Rectal smooth muscle tissue (tissue), 1 donor: ENCODE data around the gene MAP3K9.

Source experiments
- H3K27ac ChIP-seq: one replicate; pipeline ENCODE4 v1.7.0; 2013; ENCODE audit warnings: low read depth, low read length, inconsistent platforms
- H3K27me3 ChIP-seq: one replicate; pipeline ENCODE4 v1.7.0; 2013; ENCODE audit warnings: low read length; ENCODE audit not compliant: control insufficient read depth, insufficient read depth
- H3K36me3 ChIP-seq: one replicate; pipeline ENCODE4 v1.7.0; 2013; ENCODE audit warnings: low read length; ENCODE audit not compliant: control insufficient read depth, insufficient read depth
- H3K4me1 ChIP-seq: one replicate; pipeline ENCODE4 v1.7.0; 2013; ENCODE audit warnings: low read length; ENCODE audit not compliant: control insufficient read depth, insufficient read depth
- H3K4me3 ChIP-seq: one replicate; pipeline ENCODE4 v1.7.0; 2013; ENCODE audit warnings: low read length
- H3K9ac ChIP-seq: one replicate; pipeline ENCODE4 v1.7.0; 2013; ENCODE audit warnings: low read length

The MAP3K9 gene

DNA sequence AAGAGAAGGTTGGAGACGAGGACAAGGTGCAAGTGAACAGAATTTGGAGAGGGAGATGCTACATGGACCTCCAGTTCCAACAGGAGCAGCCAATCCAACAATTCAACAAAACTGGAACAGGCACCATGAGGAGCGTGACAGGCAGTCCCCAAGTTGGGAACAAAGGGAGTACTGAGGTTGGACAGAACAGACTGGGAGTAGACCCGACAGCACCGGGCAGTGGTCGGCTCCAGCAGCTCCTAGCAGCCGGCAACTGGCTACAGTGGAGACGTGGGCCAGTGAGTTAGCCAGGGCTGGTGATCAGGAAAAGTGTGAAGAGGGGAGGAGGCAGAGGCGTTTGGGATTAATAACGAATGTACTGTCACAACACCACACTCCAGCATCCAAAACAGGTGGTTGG, 16.4 kb downstream of the MAP3K9 start:
- H3K9ac ChIP-seq: no peak overlapping the region
- no peak overlapping the region for H3K27ac ChIP-seq
- H3K4me3 ChIP-seq: no peak overlapping the region
- H3K36me3 ChIP-seq: no peaks in the 10 kb centered on the region
- no peaks in the 10 kb centered on the region for H3K27me3 ChIP-seq
- H3K4me1 ChIP-seq: no peaks in the 10 kb centered on the region

DNA sequence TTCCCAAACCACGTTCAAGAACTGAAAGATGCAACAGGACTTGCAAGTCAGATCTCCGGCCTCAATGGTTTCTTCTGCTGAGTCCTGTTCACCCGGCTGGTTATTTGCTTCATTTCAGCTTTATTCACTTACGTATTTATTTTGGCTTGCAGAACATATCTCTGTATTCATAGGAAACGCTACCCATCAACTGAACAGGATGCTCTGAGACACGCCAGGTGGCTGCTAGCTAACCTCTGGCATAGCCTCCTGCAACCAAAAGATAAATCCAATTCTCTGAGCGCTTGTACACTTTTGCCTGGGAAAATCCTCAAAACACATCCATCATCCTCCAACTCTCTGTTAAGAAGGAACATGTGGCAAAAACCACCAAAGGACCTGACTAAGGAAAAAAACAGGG, 17.3 kb downstream of the MAP3K9 start:
- H3K36me3 ChIP-seq: no peaks in the 10 kb centered on the region
- no peaks in the 10 kb centered on the region for H3K27me3 ChIP-seq
- H3K9ac ChIP-seq: no peak overlapping the region
- no peaks in the 10 kb centered on the region for H3K4me1 ChIP-seq
- H3K27ac ChIP-seq: no peak overlapping the region
- no peak overlapping the region for H3K4me3 ChIP-seq

DNA sequence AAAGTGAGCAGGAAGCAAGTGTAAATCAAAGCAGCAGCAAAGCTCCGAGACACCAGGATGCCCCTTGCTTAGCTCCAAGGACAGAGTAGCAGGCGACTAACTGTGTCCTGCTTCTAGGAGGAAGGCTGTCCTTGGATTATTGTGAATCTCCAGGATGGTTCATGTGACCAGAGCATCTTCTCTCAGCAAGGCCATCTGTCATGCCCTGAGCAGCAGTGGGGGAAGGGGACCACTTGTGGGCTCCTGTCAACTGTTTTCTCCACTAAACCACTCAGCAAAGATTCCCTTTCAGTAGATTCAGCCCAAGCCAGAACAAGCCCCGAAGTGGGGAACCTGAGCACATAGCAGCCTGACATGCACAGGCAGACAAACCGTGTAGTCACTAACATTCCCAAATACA, 19.4 kb downstream of the MAP3K9 start:
- H3K4me3 ChIP-seq: no peak overlapping the region
- no peaks in the 10 kb centered on the region for H3K4me1 ChIP-seq
- H3K27ac ChIP-seq: no peak overlapping the region
- no peak overlapping the region for H3K9ac ChIP-seq
- no peaks in the 10 kb centered on the region for H3K36me3 ChIP-seq
- no peaks in the 10 kb centered on the region for H3K27me3 ChIP-seq

DNA sequence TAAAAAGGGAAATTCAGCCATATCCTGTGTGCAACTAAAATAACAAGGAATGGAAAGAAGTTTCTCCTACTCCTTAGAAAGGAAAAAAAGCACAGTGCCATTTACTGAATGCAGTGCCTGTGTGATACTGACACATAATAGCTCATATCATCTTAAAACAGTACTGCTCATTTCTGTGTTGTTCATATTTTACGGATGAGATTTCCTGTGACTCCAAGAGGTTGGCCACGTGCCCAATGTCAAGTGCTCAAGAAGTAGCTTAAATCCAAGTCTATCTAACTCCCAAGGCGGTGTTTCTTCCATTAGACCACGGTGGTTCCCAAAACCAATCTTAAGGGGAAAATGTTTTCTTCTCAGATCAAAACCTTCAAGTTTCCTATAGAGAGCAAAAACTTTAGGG, 20.0 kb downstream of the MAP3K9 start:
- no peak overlapping the region for H3K27ac ChIP-seq
- H3K27me3 ChIP-seq: no peaks in the 10 kb centered on the region
- no peaks in the 10 kb centered on the region for H3K36me3 ChIP-seq
- no peak overlapping the region for H3K9ac ChIP-seq
- no peaks in the 10 kb centered on the region for H3K4me1 ChIP-seq
- no peak overlapping the region for H3K4me3 ChIP-seq

DNA sequence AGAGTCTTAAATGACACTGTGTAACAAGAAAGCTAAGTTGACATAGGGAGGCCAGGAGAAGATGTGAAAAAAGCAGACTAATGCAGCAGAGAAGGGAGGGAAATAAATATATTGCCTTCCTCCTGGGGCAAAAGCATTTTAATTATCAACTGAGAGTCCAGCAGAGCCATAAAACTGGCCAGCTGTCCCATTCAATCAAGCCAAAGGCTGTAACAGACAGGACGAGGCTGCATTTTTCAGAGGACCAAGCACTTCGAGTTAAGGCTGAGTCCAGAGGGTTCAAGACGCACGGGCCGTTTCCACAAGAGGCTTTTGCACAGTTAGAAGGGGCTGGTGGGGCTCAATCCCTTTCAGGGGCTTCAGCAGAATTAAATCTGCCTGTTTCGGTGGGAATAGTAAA, 20.4 kb downstream of the MAP3K9 start:
- no peaks in the 10 kb centered on the region for H3K4me1 ChIP-seq
- no peak overlapping the region for H3K9ac ChIP-seq
- no peaks in the 10 kb centered on the region for H3K27me3 ChIP-seq
- H3K36me3 ChIP-seq: no peaks in the 10 kb centered on the region
- H3K4me3 ChIP-seq: no peak overlapping the region
- no peak overlapping the region for H3K27ac ChIP-seq

DNA sequence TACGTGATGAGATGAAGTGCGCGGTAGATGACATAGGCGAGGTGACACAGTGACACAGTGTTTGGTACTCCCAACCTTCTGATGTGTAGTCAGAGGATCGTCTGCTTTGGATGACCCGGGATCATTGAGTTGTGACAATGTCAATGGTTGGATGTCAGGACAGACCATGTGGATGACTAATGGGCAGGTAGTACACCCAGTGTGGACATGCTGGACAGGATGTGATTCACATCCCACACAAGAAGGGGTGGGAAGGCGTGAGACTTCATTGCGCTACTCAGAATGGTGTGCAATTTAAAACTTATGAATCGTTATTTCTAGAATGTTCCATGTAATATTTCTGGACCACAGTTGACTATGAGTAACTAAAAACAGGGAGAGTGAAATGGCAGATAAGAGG, 23.8 kb downstream of the MAP3K9 start:
- H3K27ac ChIP-seq: no peak overlapping the region
- no peaks in the 10 kb centered on the region for H3K27me3 ChIP-seq
- H3K9ac ChIP-seq: no peak overlapping the region
- no peaks in the 10 kb centered on the region for H3K4me1 ChIP-seq
- H3K4me3 ChIP-seq: no peak overlapping the region
- H3K36me3 ChIP-seq: no peaks in the 10 kb centered on the region

DNA sequence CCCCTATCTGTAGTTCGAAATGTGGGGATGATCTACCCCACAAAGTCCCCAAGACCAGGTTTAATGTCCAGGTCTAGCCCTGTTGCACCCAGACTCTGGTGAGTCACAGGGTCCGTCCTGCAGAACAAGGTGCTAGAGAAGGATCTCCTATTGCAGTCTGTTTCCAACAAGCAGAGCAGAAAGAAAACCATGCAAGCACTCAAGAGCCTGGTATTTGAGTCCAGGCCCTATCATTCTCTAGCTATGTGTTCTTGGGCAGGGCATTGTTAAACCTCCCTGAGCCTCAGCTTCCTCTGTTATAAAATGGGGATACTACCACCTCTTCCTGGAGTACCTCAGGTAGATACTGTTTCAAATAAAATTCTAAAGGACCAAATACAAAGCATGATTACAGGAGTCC, 24.4 kb downstream of the MAP3K9 start:
- Histone ChIP-seq H3K27ac (no peak overlapping the region), H3K9ac (no peak overlapping the region)

DNA sequence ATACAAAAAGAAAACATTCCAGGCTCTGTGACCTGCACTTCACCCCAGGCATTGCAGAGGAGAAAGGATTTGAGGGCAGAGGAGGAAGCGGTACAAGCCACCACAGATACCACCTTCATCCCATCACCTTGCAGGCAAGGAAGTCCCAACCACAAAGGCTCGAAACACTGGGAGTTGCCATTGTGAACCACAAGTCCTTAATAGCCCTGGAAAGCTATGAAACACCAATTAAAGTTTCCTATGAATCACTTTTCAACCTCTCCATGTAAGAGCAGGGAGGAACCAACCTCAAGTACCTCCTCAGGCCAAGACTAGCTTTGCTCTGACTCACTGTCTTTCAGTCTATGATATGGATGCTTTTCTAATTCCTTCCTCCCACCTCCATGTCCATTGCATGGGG, 27.0 kb downstream of the MAP3K9 start:
- no peaks in the 10 kb centered on the region for H3K27me3 ChIP-seq
- H3K4me3 ChIP-seq: no peak overlapping the region
- H3K4me1 ChIP-seq: no peaks in the 10 kb centered on the region
- H3K36me3 ChIP-seq: no peaks in the 10 kb centered on the region
- H3K9ac ChIP-seq: no peak overlapping the region
- no peak overlapping the region for H3K27ac ChIP-seq

More for the DNA sequence above, 24.4 kb downstream of the MAP3K9 start:
- Histone ChIP-seq H3K4me3 (no peak overlapping the region), H3K36me3 (no peaks in the 10 kb centered on the region), H3K4me1 (no peaks in the 10 kb centered on the region), H3K27me3 (no peaks in the 10 kb centered on the region)

DNA sequence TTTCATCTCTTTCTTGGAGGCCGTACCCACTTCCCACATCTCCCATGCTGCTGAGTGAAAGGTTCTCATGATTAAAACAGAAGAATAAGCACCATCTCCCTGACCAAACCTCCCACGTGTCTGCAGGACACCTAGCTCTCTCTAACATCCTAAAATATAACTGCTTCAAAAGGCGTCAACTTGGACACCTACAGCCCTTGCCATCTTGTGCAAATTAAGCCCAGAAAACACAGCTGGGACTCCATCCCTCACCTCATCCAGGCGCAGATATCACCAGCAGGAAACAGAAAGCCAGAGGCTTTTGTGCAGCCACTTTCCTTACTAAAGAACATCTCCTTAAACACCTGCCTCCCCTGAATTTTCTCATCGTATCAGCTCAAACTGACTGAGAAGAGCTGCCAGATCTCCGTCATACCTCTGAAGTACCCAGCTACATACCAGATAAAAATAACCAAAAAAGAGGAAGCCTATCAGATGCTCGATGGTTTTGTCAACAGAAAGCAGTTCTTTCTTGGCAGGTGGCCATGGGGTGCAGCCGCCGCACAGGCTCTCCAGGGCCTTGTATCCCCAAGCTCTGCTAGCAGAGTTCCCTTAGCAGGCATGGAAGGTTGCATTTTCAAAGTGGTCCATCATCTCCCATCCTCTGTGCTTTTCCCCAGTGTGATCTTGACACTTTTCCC, 28.8 kb downstream of the MAP3K9 start:
- no peak overlapping the region for H3K9ac ChIP-seq
- H3K27ac ChIP-seq: no peak overlapping the region
- H3K4me1 ChIP-seq: no peaks in the 10 kb centered on the region
- H3K4me3 ChIP-seq: no peak overlapping the region
- no peaks in the 10 kb centered on the region for H3K36me3 ChIP-seq
- H3K27me3 ChIP-seq: no peaks in the 10 kb centered on the region

DNA sequence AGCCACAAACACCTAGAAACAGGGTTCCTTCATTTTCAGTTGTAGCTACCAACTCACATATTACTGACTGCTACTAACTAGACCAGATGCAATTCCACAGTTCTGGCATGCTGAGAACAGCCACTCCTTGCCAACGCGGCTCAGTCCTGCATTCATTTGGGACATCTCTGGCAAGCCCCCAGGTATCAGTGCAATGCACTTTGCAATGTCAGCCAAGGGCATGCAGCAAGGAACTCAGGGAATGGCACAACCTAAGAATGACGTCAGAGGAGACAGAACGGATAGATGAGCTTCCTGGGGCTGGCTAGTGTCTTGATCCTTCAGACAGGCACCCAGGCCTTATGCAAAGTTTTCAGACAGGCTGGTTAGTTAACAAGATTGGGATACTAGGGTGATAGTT, 29.6 kb downstream of the MAP3K9 start:
- no peak overlapping the region for H3K9ac ChIP-seq
- H3K27ac ChIP-seq: no peak overlapping the region
- H3K4me3 ChIP-seq: no peak overlapping the region
- H3K36me3 ChIP-seq: no peaks in the 10 kb centered on the region
- no peaks in the 10 kb centered on the region for H3K27me3 ChIP-seq
- H3K4me1 ChIP-seq: no peaks in the 10 kb centered on the region

DNA sequence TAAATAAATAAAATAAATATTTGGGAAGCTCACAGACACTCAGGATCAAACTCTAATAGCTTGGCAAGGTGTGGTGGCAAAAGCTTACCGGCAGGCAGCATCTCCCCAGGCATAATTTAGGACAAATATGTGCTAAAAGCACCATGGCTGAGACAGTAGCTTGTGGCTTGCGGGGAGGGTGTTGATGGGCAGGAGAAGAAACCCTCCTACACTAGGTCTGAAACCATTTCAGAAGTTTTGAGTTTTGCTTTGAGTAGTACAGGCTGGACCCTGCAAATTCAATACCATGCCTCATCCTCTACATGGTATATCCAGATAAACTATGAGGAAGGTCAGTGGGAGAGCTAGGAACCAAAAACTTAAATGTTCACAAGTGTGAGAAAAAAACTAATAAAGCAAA, 33.1 kb downstream of the MAP3K9 start:
- Histone ChIP-seq H3K4me1 (no peaks in the 10 kb centered on the region), H3K4me3 (no peak overlapping the region), H3K36me3 (no peaks in the 10 kb centered on the region), H3K27ac (no peak overlapping the region), H3K27me3 (no peaks in the 10 kb centered on the region), H3K9ac (no peak overlapping the region)

DNA sequence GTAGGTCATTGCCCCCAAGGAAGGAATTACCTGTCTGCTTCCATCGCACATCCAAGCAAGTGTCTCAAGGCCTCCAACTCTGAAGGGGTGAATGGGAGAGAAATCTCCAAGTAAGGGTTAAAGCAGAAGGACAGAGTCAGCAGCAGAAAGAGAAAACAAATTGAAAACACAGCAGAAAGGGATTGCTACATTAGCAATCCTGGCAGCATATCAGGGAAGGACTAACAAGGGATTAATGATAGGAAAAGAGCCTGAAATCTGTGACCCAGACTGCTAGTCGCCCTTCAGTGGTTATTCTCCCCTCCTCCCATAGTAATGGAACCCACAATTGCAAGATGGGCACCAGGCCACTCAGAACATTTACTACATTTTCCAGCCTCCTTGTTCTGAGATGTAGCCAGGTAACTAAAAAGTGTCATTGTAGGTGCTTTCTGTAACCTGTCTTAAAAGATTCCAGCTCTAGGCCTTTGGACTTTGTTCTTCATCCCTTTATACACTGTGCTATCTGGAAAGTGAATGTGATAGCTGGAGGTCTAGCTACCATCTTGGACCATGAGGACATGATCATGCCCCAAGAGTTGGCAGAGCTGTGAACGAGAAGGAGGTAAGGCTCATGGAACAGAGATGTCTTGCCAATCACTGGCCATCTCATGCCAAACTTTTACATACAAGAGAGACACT, 36.0 kb downstream of the MAP3K9 start:
- Histone ChIP-seq H3K4me1 (no peaks in the 10 kb centered on the region), H3K27ac (no peak overlapping the region), H3K27me3 (no peaks in the 10 kb centered on the region), H3K36me3 (no peaks in the 10 kb centered on the region), H3K4me3 (no peak overlapping the region), H3K9ac (no peak overlapping the region)

DNA sequence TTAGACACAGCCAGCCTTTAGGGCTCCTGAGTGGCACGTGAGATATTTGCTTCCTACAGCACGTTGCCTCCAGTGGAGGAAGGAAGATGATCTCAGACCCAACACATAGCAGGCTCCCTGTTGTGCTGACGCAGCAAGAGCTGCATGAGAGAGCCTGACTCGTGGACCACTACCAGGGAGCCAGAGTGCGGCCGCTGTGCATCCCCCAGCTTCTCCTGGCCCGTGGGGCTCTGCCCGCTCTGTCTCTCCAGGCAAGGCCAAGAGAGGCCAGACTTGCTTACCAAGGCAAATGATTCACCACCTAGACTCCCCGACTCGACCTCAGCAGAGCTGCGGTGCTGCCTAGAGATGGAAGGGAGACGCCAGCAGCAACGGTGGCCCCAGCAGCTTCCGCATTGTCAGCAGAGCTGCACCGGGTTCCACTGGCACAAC, 37.5 kb downstream of the MAP3K9 start:
- H3K27me3 ChIP-seq: no peaks in the 10 kb centered on the region
- H3K9ac ChIP-seq: no peak overlapping the region
- H3K27ac ChIP-seq: no peak overlapping the region
- H3K4me1 ChIP-seq: no peaks in the 10 kb centered on the region
- H3K4me3 ChIP-seq: no peak overlapping the region
- no peaks in the 10 kb centered on the region for H3K36me3 ChIP-seq
